Astrocyte (in vitro differentiated cells and primary cell): ENCODE results near the gene PLPPR4. TPM values are rescaled to one million over a fixed set of nuclear protein-coding genes. Genes with fewer than 3 reads are reported as not detected.

Source experiments
- DNase-seq: peaks from one replicate; pipeline ENCODE4 v3.0.0-alpha.2; 2010; ENCODE audit warnings: low read depth
- FAIRE-seq: peaks from 2 replicates; lab custom pipeline; 2011; peaks lifted over from hg19 to GRCh38; lab: Jason Lieb, UNC
- H2AFZ ChIP-seq: 2 replicates; pipeline ENCODE4 v1.6.0; 2012; ENCODE audit warnings: low read depth, low read length, inconsistent platforms
- H3K27ac ChIP-seq: 2 replicates; pipeline ENCODE4 v1.5.1; 2011; ENCODE audit warnings: low read depth, low read length, inconsistent platforms
- H3K27me3 ChIP-seq: 2 replicates; pipeline ENCODE4 v1.6.0; 2011; ENCODE audit warnings: low read length, inconsistent platforms; ENCODE audit not compliant: insufficient read depth
- H3K36me3 ChIP-seq: 2 replicates; pipeline ENCODE4 v1.5.1; 2011; ENCODE audit warnings: low read length, inconsistent platforms; ENCODE audit not compliant: insufficient read depth
- H3K4me1 ChIP-seq: 2 replicates; pipeline ENCODE4 v1.5.1; 2011; ENCODE audit warnings: low read length, inconsistent platforms; ENCODE audit not compliant: insufficient read depth
- H3K4me2 ChIP-seq: 2 replicates; pipeline ENCODE4 v1.6.0; 2012; ENCODE audit warnings: low read length, inconsistent platforms
- H3K4me3 ChIP-seq: 2 replicates; pipeline ENCODE4 v1.5.1; 2011; ENCODE audit warnings: low read depth, mild to moderate bottlenecking, low read length, inconsistent platforms; ENCODE audit not compliant: insufficient read depth
- H3K79me2 ChIP-seq: 2 replicates; pipeline ENCODE4 v1.6.0; 2012; ENCODE audit warnings: mild to moderate bottlenecking, low read length, inconsistent platforms; ENCODE audit not compliant: insufficient read depth
- H3K9ac ChIP-seq: 2 replicates; pipeline ENCODE4 v1.6.0; 2012; ENCODE audit warnings: mild to moderate bottlenecking, low read length, inconsistent platforms
- H3K9me3 ChIP-seq: 2 replicates; pipeline ENCODE4 v1.5.1; 2012; ENCODE audit warnings: low read depth, mild to moderate bottlenecking, low read length, inconsistent platforms; ENCODE audit not compliant: insufficient read depth
- H4K20me1 ChIP-seq: 2 replicates; pipeline ENCODE4 v1.6.0; 2012; ENCODE audit warnings: low read length, inconsistent platforms; ENCODE audit not compliant: insufficient read depth
- H3K27ac Mint-ChIP-seq: one replicate; pipeline ENCODE4 v1.8.0; 2021; ENCODE audit warnings: mild to moderate bottlenecking, mixed read lengths; ENCODE audit not compliant: unreplicated experiment
- H3K27me3 Mint-ChIP-seq: one replicate; pipeline ENCODE4 v1.8.0; 2021; ENCODE audit warnings: low read depth, mixed read lengths; ENCODE audit not compliant: unreplicated experiment
- H3K36me3 Mint-ChIP-seq: one replicate; pipeline ENCODE4 v1.8.0; 2021; ENCODE audit warnings: low read depth, mixed read lengths; ENCODE audit not compliant: unreplicated experiment
- H3K4me1 Mint-ChIP-seq: one replicate; pipeline ENCODE4 v1.8.0; 2021; ENCODE audit warnings: low read depth, mixed read lengths; ENCODE audit not compliant: unreplicated experiment
- H3K4me3 Mint-ChIP-seq: one replicate; pipeline ENCODE4 v1.8.0; 2021; ENCODE audit warnings: mild to moderate bottlenecking, moderate library complexity, mixed read lengths; ENCODE audit not compliant: unreplicated experiment
- H3K9me3 Mint-ChIP-seq: one replicate; pipeline ENCODE4 v1.8.0; 2021; ENCODE audit warnings: mild to moderate bottlenecking, mixed read lengths; ENCODE audit not compliant: unreplicated experiment
- CTCF ChIP-seq: IDR thresholded peaks from 2 replicates; pipeline ENCODE4 v1.5.1; 2011; ENCODE audit warnings: low read depth, mild to moderate bottlenecking, inconsistent platforms, low read length, moderate library complexity; ENCODE audit not compliant: insufficient read depth
- EZH2 ChIP-seq: IDR thresholded peaks from 2 replicates; pipeline ENCODE4 v1.6.1; 2012; ENCODE audit warnings: mild to moderate bottlenecking, low read length, inconsistent platforms; ENCODE audit not compliant: insufficient read depth
- total RNA-seq: library from RNA; stranded (reverse); gene quantifications from 2 replicates; pipeline ENCODE4 v1.2.1, GENCODE V29; 2021

The PLPPR4 gene
- total RNA-seq, 1 donor from 2014 or later = 0.07 TPM

DNA sequence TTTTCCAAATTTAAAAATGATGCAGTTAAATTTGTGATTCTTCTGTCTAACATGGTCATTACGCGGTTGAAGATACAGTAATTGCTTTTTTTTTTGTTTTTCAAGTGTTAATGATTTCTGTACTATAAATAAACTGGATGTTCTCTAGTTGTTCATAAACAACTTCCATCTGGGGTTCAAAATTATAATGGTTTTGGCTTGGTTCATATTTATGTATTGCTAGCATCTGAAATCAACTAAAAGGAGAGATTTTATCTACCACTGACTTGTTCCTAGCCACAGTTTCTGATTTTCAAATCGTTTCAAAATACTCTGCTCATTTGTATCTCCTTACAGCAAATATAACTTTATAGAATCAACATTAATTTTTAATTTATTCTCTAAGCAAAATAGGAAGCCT is 35.2 kb upstream of the PLPPR4 start:
- Histone ChIP-seq H2AFZ (no peak overlapping the region), H3K27ac (no peak overlapping the region), H3K36me3 (no peaks in the 10 kb centered on the region), H3K4me2 (no peak overlapping the region), H3K4me3 (no peak overlapping the region), H3K4me1 (no peaks in the 10 kb centered on the region), H3K9ac (no peak overlapping the region), H3K79me2 (no peaks in the 10 kb centered on the region), H3K27me3 (no peaks in the 10 kb centered on the region), H3K9me3 (no peaks in the 10 kb centered on the region), H4K20me1 (no peaks in the 10 kb centered on the region)
- peaks cover 7% of the 10 kb centered on the region for H3K27me3 Mint-ChIP-seq
- TF ChIP-seq EZH2 = no peak
- no peak for TF ChIP-seq CTCF
- H3K9me3 Mint-ChIP-seq = no peaks in the 10 kb centered on the region
- H3K27ac Mint-ChIP-seq = no peak overlapping the region
- no peaks in the 10 kb centered on the region for H3K36me3 Mint-ChIP-seq
- H3K4me1 Mint-ChIP-seq = no peaks in the 10 kb centered on the region
- H3K4me3 Mint-ChIP-seq = no peak overlapping the region
- FAIRE-seq = no peak
- DNase-seq = no peak

GRCh38 chr1:99230695-99231094 is 33.6 kb upstream of the PLPPR4 start:
- Mint-ChIP-seq H3K4me1 (no peaks in the 10 kb centered on the region), H3K27ac (no peak overlapping the region), H3K27me3 (peaks cover 7% of the 10 kb centered on the region), H3K4me3 (no peak overlapping the region), H3K9me3 (no peaks in the 10 kb centered on the region), H3K36me3 (no peaks in the 10 kb centered on the region)
- Histone ChIP-seq H3K27me3 (no peaks in the 10 kb centered on the region), H3K4me2 (no peak overlapping the region), H3K27ac (no peak overlapping the region), H3K9ac (no peak overlapping the region), H2AFZ (no peak overlapping the region), H3K36me3 (no peaks in the 10 kb centered on the region), H3K9me3 (no peaks in the 10 kb centered on the region), H3K4me3 (no peak overlapping the region), H3K4me1 (no peaks in the 10 kb centered on the region), H3K79me2 (no peaks in the 10 kb centered on the region), H4K20me1 (no peaks in the 10 kb centered on the region)
- TF ChIP-seq EZH2 (no peak), CTCF (no peak)
- DNase-seq = no peak
- FAIRE-seq = no peak

DNA sequence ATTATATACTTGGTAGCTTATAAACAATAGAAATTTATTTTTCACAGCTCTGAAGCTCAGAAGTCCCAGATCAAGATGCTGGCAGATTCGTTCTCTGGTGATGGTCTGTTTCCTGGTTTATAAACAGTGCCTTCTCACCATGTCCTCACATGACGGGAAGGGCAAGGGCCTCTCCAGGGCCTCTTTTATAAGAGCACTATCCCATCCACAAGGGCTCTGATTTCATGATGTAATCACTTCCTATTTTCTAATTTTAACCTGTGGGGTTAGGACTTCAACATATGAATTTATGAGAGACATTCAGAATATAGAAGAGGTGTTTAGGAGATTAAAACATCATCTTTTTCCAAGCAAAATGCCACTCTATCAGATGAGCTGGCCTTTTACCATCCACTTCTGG is 32.1 kb upstream of the PLPPR4 start:
- no peaks in the 10 kb centered on the region for H3K36me3 Mint-ChIP-seq
- Histone ChIP-seq H4K20me1 (no peaks in the 10 kb centered on the region), H3K79me2 (no peaks in the 10 kb centered on the region), H3K4me1 (no peaks in the 10 kb centered on the region), H3K36me3 (no peaks in the 10 kb centered on the region), H3K4me2 (no peak overlapping the region), H3K27me3 (no peaks in the 10 kb centered on the region), H3K9me3 (no peaks in the 10 kb centered on the region), H3K4me3 (no peak overlapping the region), H3K27ac (no peak overlapping the region), H2AFZ (no peak overlapping the region), H3K9ac (no peak overlapping the region)
- no peaks in the 10 kb centered on the region for H3K9me3 Mint-ChIP-seq
- H3K4me1 Mint-ChIP-seq = no peaks in the 10 kb centered on the region
- no peak overlapping the region for H3K27ac Mint-ChIP-seq
- FAIRE-seq = no peak
- H3K4me3 Mint-ChIP-seq = no peak overlapping the region
- TF ChIP-seq EZH2 = no peak
- no peak for TF ChIP-seq CTCF
- peaks cover 7% of the 10 kb centered on the region for H3K27me3 Mint-ChIP-seq
- DNase-seq = no peak
